ENCODE results near the gene INHBA.

The INHBA gene

GRCh38 chr7:41708581-41709358, 5.9 kb upstream of the INHBA start:
- DNase-seq (ENCODE audit: low read depth in 1 of 2, low spot score in 1 of 2), result no peak
- H3K4me3 ChIP-seq (replicated peaks; ENCODE audit: insufficient read depth, low read length), result no peak overlapping the region
- H3K27ac ChIP-seq (replicated peaks), result no peak overlapping the region
- no peaks in the 10 kb centered on the region for H3K27me3 ChIP-seq (ENCODE audit: insufficient read depth, poor library complexity, severe bottlenecking)
- no peak for TF ChIP-seq SPI1 (IDR thresholded peaks at IDR 0.05; ENCODE audit: borderline replicate concordance, low read depth)
- TF ChIP-seq CTCF (IDR thresholded peaks at IDR 0.05; ENCODE audit: insufficient read depth, low read length), result no peak
- TF ChIP-seq REST (IDR thresholded peaks at IDR 0.05; ENCODE audit: insufficient replicate concordance, low read depth), result no peak
- no peak for TF ChIP-seq GABPA (IDR thresholded peaks at IDR 0.05; ENCODE audit: low read depth)
- TF ChIP-seq POLR2AphosphoS5 (IDR thresholded peaks at IDR 0.05; ENCODE audit: low read depth), result no peak

- TF ChIP-seq GABPA (IDR thresholded peaks at IDR 0.05; ENCODE audit: low read depth), result no peak
- TF ChIP-seq SPI1 (IDR thresholded peaks at IDR 0.05; ENCODE audit: borderline replicate concordance, low read depth), result no peak
- TF ChIP-seq REST (IDR thresholded peaks at IDR 0.05; ENCODE audit: insufficient replicate concordance, low read depth), result no peak
- peaks cover 13% of the 10 kb centered on the region for H3K27me3 ChIP-seq (ENCODE audit: insufficient read depth, poor library complexity, severe bottlenecking)
- no peak overlapping the region for H3K4me3 ChIP-seq (replicated peaks; ENCODE audit: insufficient read depth, low read length)
- no peak for DNase-seq (ENCODE audit: low read depth in 1 of 2, low spot score in 1 of 2)
- H3K27ac ChIP-seq (replicated peaks), result no peak overlapping the region
Measured at GRCh38 chr7:41706228-41706930, 3.5 kb upstream of the INHBA start.

GRCh38 chr7:41705109-41705901, 2.4 kb upstream of the INHBA start:
- H3K4me3 ChIP-seq (replicated peaks; ENCODE audit: insufficient read depth, low read length), result peak overlapping the region; percentile 48
- DNase-seq (ENCODE audit: low read depth in 1 of 2, low spot score in 1 of 2), result peak; percentile 70 to 83
- TF ChIP-seq CTCF (IDR thresholded peaks at IDR 0.05; ENCODE audit: insufficient read depth, low read length) (peak; percentile 59), POLR2AphosphoS5 (IDR thresholded peaks at IDR 0.05; ENCODE audit: low read depth) (no peak), GABPA (IDR thresholded peaks at IDR 0.05; ENCODE audit: low read depth) (no peak), REST (IDR thresholded peaks at IDR 0.05; ENCODE audit: insufficient replicate concordance, low read depth) (no peak), SPI1 (IDR thresholded peaks at IDR 0.05; ENCODE audit: borderline replicate concordance, low read depth) (peak; percentile 60; the same call in 1 of the 2 replicates)
- H3K27ac ChIP-seq (replicated peaks), result no peak overlapping the region
- H3K27me3 ChIP-seq (ENCODE audit: insufficient read depth, poor library complexity, severe bottlenecking), result peaks cover 17% of the 10 kb centered on the region

All from HL-60 (cell line).